Osteoblast (primary cell): ENCODE results near the gene URGCP. TPM values are rescaled to one million over a fixed set of nuclear protein-coding genes. Genes with fewer than 3 reads are reported as not detected.

Experiments used
- DNase-seq: peaks from one replicate; pipeline ENCODE4 v3.0.0; 2011; ENCODE audit warnings: low spot score, mixed read lengths; ENCODE audit not compliant: insufficient read length; ENCODE audit errors: missing footprints
- H2AFZ ChIP-seq: 2 replicates; pipeline ENCODE4 v1.6.0; 2011; ENCODE audit warnings: mild to moderate bottlenecking, low read length
- H3K27ac ChIP-seq: 2 replicates; pipeline ENCODE4 v1.5.1; 2011; ENCODE audit warnings: mild to moderate bottlenecking, low read depth, low read length, moderate library complexity
- H3K27me3 ChIP-seq: 2 replicates; pipeline ENCODE4 v1.6.0; 2012; ENCODE audit warnings: mild to moderate bottlenecking, control low read depth, inconsistent platforms, low read length, moderate library complexity; ENCODE audit not compliant: insufficient read depth
- H3K36me3 ChIP-seq: 2 replicates; pipeline ENCODE4 v1.5.1; 2011; ENCODE audit warnings: mild to moderate bottlenecking, low read length, control low read depth, moderate library complexity; ENCODE audit not compliant: insufficient read depth
- H3K4me1 ChIP-seq: 2 replicates; pipeline ENCODE4 v1.5.1; 2011; ENCODE audit warnings: mild to moderate bottlenecking, low read length, control low read depth, moderate library complexity; ENCODE audit not compliant: insufficient read depth
- H3K4me2 ChIP-seq: 2 replicates; pipeline ENCODE4 v1.6.0; 2011; ENCODE audit warnings: mild to moderate bottlenecking, low read length; ENCODE audit not compliant: insufficient read depth
- H3K4me3 ChIP-seq: fragments of 200-600 bp; sonication (generic); 3 replicates; pipeline ENCODE4 v1.5.1; 2012; ENCODE audit warnings: mild to moderate bottlenecking, low read length, inconsistent platforms; ENCODE audit not compliant: insufficient read depth
- H3K79me2 ChIP-seq: 2 replicates; pipeline ENCODE4 v1.6.0; 2012; ENCODE audit warnings: mild to moderate bottlenecking, low read length, control low read depth, inconsistent platforms; ENCODE audit not compliant: insufficient read depth
- H3K9me3 ChIP-seq: 2 replicates; pipeline ENCODE4 v1.5.1; 2011; ENCODE audit warnings: low read depth, low read length, control low read depth
- H4K20me1 ChIP-seq: 2 replicates; pipeline ENCODE4 v1.6.0; 2012; ENCODE audit warnings: mild to moderate bottlenecking, low read length, control low read depth; ENCODE audit not compliant: insufficient read depth
- CTCF ChIP-seq: IDR thresholded peaks from 2 replicates; pipeline ENCODE4 v1.5.1; 2011; ENCODE audit warnings: mild to moderate bottlenecking, low read depth, low read length, moderate library complexity; ENCODE audit errors: extremely low read depth
- total RNA-seq: library from RNA; depleted of rRNA; stranded (reverse); fragments of >200 nt; gene quantifications from 2 replicates; pipeline ENCODE4 v1.2.3, GENCODE V29; 2012

URGCP gene
- total RNA-seq, 1 donor = 30.4 TPM

DNA sequence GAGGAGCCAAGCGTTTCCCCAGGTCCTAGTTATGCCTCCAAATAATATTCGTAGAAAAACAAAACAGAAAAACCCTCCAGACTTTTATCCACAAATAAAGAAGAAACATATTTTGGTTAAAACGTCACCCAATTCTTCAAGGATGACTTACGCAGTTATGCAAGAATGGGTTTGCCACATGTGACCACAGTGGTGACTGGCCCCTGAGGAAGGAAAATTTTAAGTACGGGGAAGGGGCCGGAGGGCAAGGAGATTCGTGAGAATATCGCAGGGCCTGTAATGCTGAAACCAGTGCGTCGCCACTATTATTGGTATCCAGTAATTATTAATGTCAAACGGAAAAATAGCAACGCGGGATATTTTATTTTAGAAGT is 36.5 kb downstream of the URGCP start:
- H4K20me1 ChIP-seq = peaks cover 3% of the 10 kb centered on the region
- H3K36me3 ChIP-seq = peaks cover 23% of the 10 kb centered on the region
- H3K27ac ChIP-seq = peak overlapping the region; percentile 100
- H2AFZ ChIP-seq = peak overlapping the region; percentile 13
- H3K4me2 ChIP-seq = peak overlapping the region; percentile 97
- H3K27me3 ChIP-seq = no peaks in the 10 kb centered on the region
- no peak for TF ChIP-seq CTCF
- H3K79me2 ChIP-seq = peaks cover 16% of the 10 kb centered on the region
- peak; percentile 95 for DNase-seq
- H3K9me3 ChIP-seq = no peaks in the 10 kb centered on the region
- H3K4me1 ChIP-seq = peaks cover 44% of the 10 kb centered on the region
- peak overlapping the region; percentile 78 for H3K4me3 ChIP-seq

DNA sequence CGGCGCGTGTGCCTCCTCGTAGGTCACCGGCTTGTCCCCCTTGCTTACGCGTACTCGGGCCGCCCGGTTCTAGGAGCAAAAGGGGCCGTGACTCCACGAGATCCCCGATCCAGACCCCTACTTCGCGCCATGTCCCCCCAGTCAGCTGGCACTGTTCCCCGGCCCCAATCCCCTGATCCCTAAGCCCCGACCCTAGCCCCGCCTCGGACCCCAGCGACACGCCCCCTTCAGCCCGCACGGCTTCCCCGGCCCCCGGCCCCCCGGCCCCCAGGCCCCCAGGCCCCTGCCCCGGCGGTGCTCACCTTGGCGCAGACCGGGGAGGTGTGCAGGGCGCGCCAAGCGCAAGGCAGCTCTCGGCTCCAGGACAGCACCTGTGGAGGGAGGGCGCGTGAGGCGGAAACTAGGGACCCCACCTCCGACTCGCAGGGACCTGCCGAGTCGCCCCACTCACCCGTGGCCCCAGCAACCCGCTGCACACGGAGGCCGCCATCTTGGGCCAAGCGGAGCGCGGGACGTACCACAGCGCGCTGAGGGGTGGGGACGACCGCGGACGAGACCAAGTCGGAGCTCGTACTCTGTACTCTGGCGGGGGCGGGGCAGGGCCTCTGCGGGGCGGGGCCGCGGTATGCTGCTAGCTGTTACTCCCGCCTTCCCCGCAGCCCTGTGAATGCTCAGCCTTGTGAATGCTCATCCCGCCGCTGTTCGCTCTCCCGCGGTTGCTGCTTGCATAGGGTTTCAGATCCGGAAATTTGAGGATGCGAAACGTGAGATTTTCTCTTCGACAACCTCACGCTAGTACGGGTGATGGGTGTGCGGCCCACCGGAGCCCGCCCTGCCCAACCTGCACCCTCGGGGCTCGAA is 37.2 kb downstream of the URGCP start, which contains the start of gene MRPS24:
Gene MRPS24 (minus strand): TSS at position 512 of the 861 bp plus-strand sequence. CDS start 22 bp downstream, at position 490.
- TF ChIP-seq CTCF = no peak
- Histone ChIP-seq H3K27me3 (no peaks in the 10 kb centered on the region), H3K27ac (peak within 1 kb of the TSS; percentile 100), H4K20me1 (peaks cover 2% of the 10 kb centered on the region), H3K36me3 (peaks cover 20% of the 10 kb centered on the region), H2AFZ (peak within 1 kb of the TSS; percentile 81), H3K9me3 (no peaks in the 10 kb centered on the region), H3K4me1 (peaks cover 44% of the 10 kb centered on the region), H3K79me2 (peaks cover 15% of the 10 kb centered on the region), H3K4me3 (peak within 1 kb of the TSS; percentile 78), H3K4me2 (peak within 1 kb of the TSS; percentile 97)
- peak; percentile 98 for DNase-seq

- DNase-seq = no peak
- H3K27ac ChIP-seq = peak overlapping the region; percentile 42
- H3K4me3 ChIP-seq = peak overlapping the region; percentile 78
- H3K36me3 ChIP-seq = peaks cover 18% of the 10 kb centered on the region
- peaks cover 39% of the 10 kb centered on the region for H3K4me1 ChIP-seq
- peaks cover 13% of the 10 kb centered on the region for H3K79me2 ChIP-seq
- TF ChIP-seq CTCF = no peak
- H3K9me3 ChIP-seq = no peaks in the 10 kb centered on the region
- H2AFZ ChIP-seq = peak overlapping the region; percentile 81
- no peaks in the 10 kb centered on the region for H4K20me1 ChIP-seq
- H3K4me2 ChIP-seq = peak overlapping the region; percentile 97
- no peaks in the 10 kb centered on the region for H3K27me3 ChIP-seq
These were observed 37.8 kb downstream of the URGCP start for GRCh38 chr7:43868681-43869005.

- no peak for TF ChIP-seq CTCF
- peak overlapping the region; percentile 97 for H3K4me2 ChIP-seq
- H4K20me1 ChIP-seq = no peaks in the 10 kb centered on the region
- H3K79me2 ChIP-seq = peaks cover 13% of the 10 kb centered on the region
- no peak overlapping the region for H2AFZ ChIP-seq
- H3K4me3 ChIP-seq = peak overlapping the region; percentile 78
- no peaks in the 10 kb centered on the region for H3K9me3 ChIP-seq
- H3K36me3 ChIP-seq = peaks cover 18% of the 10 kb centered on the region
- H3K27ac ChIP-seq = peak overlapping the region; percentile 42
- H3K27me3 ChIP-seq = no peaks in the 10 kb centered on the region
- DNase-seq = no peak
- peaks cover 34% of the 10 kb centered on the region for H3K4me1 ChIP-seq
These were observed 38.2 kb downstream of the URGCP start for GRCh38 chr7:43868181-43868580.
